Activated naive CD8-positive, alpha-beta T cell treated with anti-CD3 and anti-CD28 coated beads, Interleukin-2, amount 10 ng/mL, durations not matched to agents 7 days and 5 days (primary cell): ENCODE measurements around the gene ST6GALNAC3. TPM values are rescaled to one million over a fixed set of nuclear protein-coding genes. Genes with fewer than 3 reads are reported as not detected.
"Not testable (repeated sequence)": the region's sequence is repeated elsewhere in the genome, so short reads cannot be mapped to it uniquely, and the experiment has no call there.

ENCODE experiments used
- ATAC-seq: fragments of 150-1000 bp; cut with Tn5 transposase; one replicate; pipeline ENCODE4 v1.10.0; 2021; ENCODE audit warnings: low read depth, moderate library complexity
- POLR2A ChIA-PET: fragments of 350-600 bp; sonication (Branson Sonifier 250); formaldehyde crosslinking; loops from one replicate; lab custom pipeline; 2021; ENCODE audit warnings: antibody characterized with exemption; lab: Charles Lee
- DNase-seq: peaks from one replicate; pipeline ENCODE4 v3.0.0; 2021
- H3K27ac Mint-ChIP-seq: one replicate; pipeline ENCODE4 v1.8.0; 2022; ENCODE audit warnings: mild to moderate bottlenecking, mixed read lengths
- H3K27me3 Mint-ChIP-seq: one replicate; pipeline ENCODE4 v1.8.0; 2022; ENCODE audit warnings: mild to moderate bottlenecking, moderate library complexity, mixed read lengths
- H3K36me3 Mint-ChIP-seq: one replicate; pipeline ENCODE4 v1.8.0; 2021; ENCODE audit warnings: mild to moderate bottlenecking, mixed read lengths
- H3K4me1 Mint-ChIP-seq: one replicate; pipeline ENCODE4 v1.8.0; 2021; ENCODE audit warnings: mixed read lengths
- H3K4me3 Mint-ChIP-seq: one replicate; pipeline ENCODE4 v1.8.0; 2022; ENCODE audit warnings: mild to moderate bottlenecking, moderate library complexity, mixed read lengths
- H3K9me3 Mint-ChIP-seq: one replicate; pipeline ENCODE4 v1.8.0; 2021; ENCODE audit warnings: mixed read lengths
- total RNA-seq, 2 experiments: library from RNA; stranded (reverse); gene quantifications; one replicate each; pipeline ENCODE4 v1.2.3, GENCODE V29; 2021

Gene ST6GALNAC3
- total RNA-seq, 2 experiments from 2014 or later, result 0.48 to 0.55 TPM

- no peaks in the 10 kb centered on the region for H3K36me3 Mint-ChIP-seq
- DNase-seq (no peak), ATAC-seq (no peak)
- H3K4me1 Mint-ChIP-seq, result no peaks in the 10 kb centered on the region
- no peak overlapping the region for H3K4me3 Mint-ChIP-seq
- POLR2A ChIA-PET, result no interaction called here
- no peaks in the 10 kb centered on the region for H3K27me3 Mint-ChIP-seq
- H3K9me3 Mint-ChIP-seq, result no peaks in the 10 kb centered on the region
- H3K27ac Mint-ChIP-seq, result no peak overlapping the region
These were observed 564.6 kb downstream of the ST6GALNAC3 start for GRCh38 chr1:76639181-76639580.

GRCh38 chr1:76640092-76640491, 565.5 kb downstream of the ST6GALNAC3 start:
- Mint-ChIP-seq H3K9me3 (no peaks in the 10 kb centered on the region), H3K27ac (no peak overlapping the region), H3K4me1 (no peaks in the 10 kb centered on the region), H3K4me3 (no peak overlapping the region), H3K36me3 (no peaks in the 10 kb centered on the region), H3K27me3 (no peaks in the 10 kb centered on the region)
- ATAC-seq (no peak), DNase-seq (no peak)
- POLR2A ChIA-PET, result no interaction called here

- no peaks in the 10 kb centered on the region for H3K9me3 Mint-ChIP-seq
- ATAC-seq, result no peak
These were observed 566.2 kb downstream of the ST6GALNAC3 start for GRCh38 chr1:76640723-76641122.

GRCh38 chr1:76644139-76644538, 569.6 kb downstream of the ST6GALNAC3 start:
- H3K4me3 Mint-ChIP-seq, result no peak overlapping the region
- no peaks in the 10 kb centered on the region for H3K27me3 Mint-ChIP-seq
- ATAC-seq (no peak), DNase-seq (no peak)
- H3K9me3 Mint-ChIP-seq, result no peaks in the 10 kb centered on the region
- H3K4me1 Mint-ChIP-seq, result no peaks in the 10 kb centered on the region
- H3K36me3 Mint-ChIP-seq, result no peaks in the 10 kb centered on the region
- POLR2A ChIA-PET, result no interaction called here
- H3K27ac Mint-ChIP-seq, result no peak overlapping the region

More at GRCh38 chr1:76640723-76641122, 566.2 kb downstream of the ST6GALNAC3 start:
- DNase-seq, result no peak
- POLR2A ChIA-PET, result no interaction called here
- Mint-ChIP-seq H3K4me1 (no peaks in the 10 kb centered on the region), H3K4me3 (no peak overlapping the region), H3K27ac (no peak overlapping the region), H3K36me3 (no peaks in the 10 kb centered on the region), H3K27me3 (no peaks in the 10 kb centered on the region)

- ATAC-seq, H3K4me3 Mint-ChIP-seq, H3K27me3 Mint-ChIP-seq: not testable (repeated sequence)
These were observed 578.3 kb downstream of the ST6GALNAC3 start for GRCh38 chr1:76652860-76653259.

GRCh38 chr1:76657623-76658022, 583.1 kb downstream of the ST6GALNAC3 start:
- Mint-ChIP-seq H3K4me3 (no peak overlapping the region), H3K36me3 (no peaks in the 10 kb centered on the region), H3K27ac (no peak overlapping the region), H3K4me1 (no peaks in the 10 kb centered on the region), H3K9me3 (peaks cover 7% of the 10 kb centered on the region), H3K27me3 (peaks cover 5% of the 10 kb centered on the region)
- DNase-seq (no peak), ATAC-seq (no peak)
- POLR2A ChIA-PET, result no interaction called here

More at GRCh38 chr1:76652860-76653259, 578.3 kb downstream of the ST6GALNAC3 start:
- H3K9me3 Mint-ChIP-seq, H3K36me3 Mint-ChIP-seq, POLR2A ChIA-PET, H3K27ac Mint-ChIP-seq, DNase-seq, H3K4me1 Mint-ChIP-seq: not testable (repeated sequence)

- H3K4me3 Mint-ChIP-seq, result no peak overlapping the region
- DNase-seq, result no peak
- H3K9me3 Mint-ChIP-seq, result peaks cover 9% of the 10 kb centered on the region
- no peaks in the 10 kb centered on the region for H3K36me3 Mint-ChIP-seq
- no peaks in the 10 kb centered on the region for H3K4me1 Mint-ChIP-seq
- no peak for ATAC-seq
- POLR2A ChIA-PET, result no interaction called here
- H3K27ac Mint-ChIP-seq, result no peak overlapping the region
- H3K27me3 Mint-ChIP-seq, result peaks cover 7% of the 10 kb centered on the region
These were observed 584.8 kb downstream of the ST6GALNAC3 start for GRCh38 chr1:76659171-76659940.

- Mint-ChIP-seq H3K36me3 (no peaks in the 10 kb centered on the region), H3K27ac (no peak overlapping the region), H3K4me3 (no peak overlapping the region), H3K4me1 (no peaks in the 10 kb centered on the region), H3K27me3 (peaks cover 7% of the 10 kb centered on the region), H3K9me3 (peaks cover 9% of the 10 kb centered on the region)
- ATAC-seq, result no peak
- DNase-seq, result no peak
- POLR2A ChIA-PET, result no interaction called here
These were observed 587.0 kb downstream of the ST6GALNAC3 start for GRCh38 chr1:76661531-76661930.

GRCh38 chr1:76666499-76666898, 592.0 kb downstream of the ST6GALNAC3 start:
- no peaks in the 10 kb centered on the region for H3K36me3 Mint-ChIP-seq
- H3K9me3 Mint-ChIP-seq, result peaks cover 5% of the 10 kb centered on the region
- DNase-seq (no peak), ATAC-seq (no peak)
- H3K4me1 Mint-ChIP-seq, result peaks cover 1% of the 10 kb centered on the region
- no peak overlapping the region for H3K27ac Mint-ChIP-seq
- no peak overlapping the region for H3K4me3 Mint-ChIP-seq
- POLR2A ChIA-PET, result no interaction called here
- peaks cover 4% of the 10 kb centered on the region for H3K27me3 Mint-ChIP-seq

GRCh38 chr1:76668046-76668445, 593.5 kb downstream of the ST6GALNAC3 start:
- POLR2A ChIA-PET, result no interaction called here
- H3K27ac Mint-ChIP-seq, result no peak overlapping the region
- H3K9me3 Mint-ChIP-seq, result peaks cover 4% of the 10 kb centered on the region

GRCh38 chr1:76669131-76669530, 594.6 kb downstream of the ST6GALNAC3 start:
- Mint-ChIP-seq H3K27me3 (no peaks in the 10 kb centered on the region), H3K4me3 (no peak overlapping the region), H3K36me3 (no peaks in the 10 kb centered on the region), H3K4me1 (peaks cover 1% of the 10 kb centered on the region), H3K27ac (no peak overlapping the region), H3K9me3 (peaks cover 4% of the 10 kb centered on the region)
- ATAC-seq (no peak), DNase-seq (no peak)
- POLR2A ChIA-PET, result no interaction called here

More at GRCh38 chr1:76668046-76668445, 593.5 kb downstream of the ST6GALNAC3 start:
- no peak for ATAC-seq
- Mint-ChIP-seq H3K4me1 (peaks cover 1% of the 10 kb centered on the region), H3K4me3 (no peak overlapping the region), H3K27me3 (no peaks in the 10 kb centered on the region), H3K36me3 (no peaks in the 10 kb centered on the region)
- DNase-seq, result no peak

- DNase-seq, result no peak
- Mint-ChIP-seq H3K36me3 (no peaks in the 10 kb centered on the region), H3K27ac (no peak overlapping the region), H3K4me1 (peaks cover 1% of the 10 kb centered on the region), H3K4me3 (no peak overlapping the region), H3K27me3 (no peaks in the 10 kb centered on the region), H3K9me3 (peaks cover 1% of the 10 kb centered on the region)
- ATAC-seq, result no peak
- POLR2A ChIA-PET, result no interaction called here
These were observed 595.2 kb downstream of the ST6GALNAC3 start for GRCh38 chr1:76669624-76670315.

- Mint-ChIP-seq H3K9me3 (peaks cover 1% of the 10 kb centered on the region), H3K27me3 (no peaks in the 10 kb centered on the region), H3K36me3 (no peaks in the 10 kb centered on the region), H3K27ac (no peak overlapping the region), H3K4me1 (peaks cover 1% of the 10 kb centered on the region), H3K4me3 (no peak overlapping the region)
- ATAC-seq, result no peak
- no peak for DNase-seq
- POLR2A ChIA-PET, result no interaction called here
These were observed 600.2 kb downstream of the ST6GALNAC3 start for GRCh38 chr1:76674689-76675210.
